T47D (cell line): ENCODE measurements around the gene GPRC5C.

Source experiments
- DNase-seq, 2 experiments: peaks; one replicate each; pipeline versions ENCODE4 v3.0.0 to v3.0.0-alpha.2; 2011 to 2012; ENCODE audit warnings: low read depth in 1 of 2, low spot score in 1 of 2
- JUND ChIP-seq: IDR thresholded peaks from 2 replicates; pipeline ENCODE4 v1.6.1; 2012; ENCODE audit warnings: low read depth
- in situ Hi-C: cut with HindIII; loops from 2 replicates; pipeline ENCODE4 v1.10.0; 2016; ENCODE audit warnings: low sequenced_read_pairs, low pct_unique_long_range_greater_than_20kb

Gene GPRC5C

GRCh38 chr17:74443516-74444296, 11.8 kb downstream of the GPRC5C start:
- in situ Hi-C loops, result no loop called here
- no peak for DNase-seq
- TF ChIP-seq JUND, result no peak

- DNase-seq, result no peak
- no peak for TF ChIP-seq JUND
Measured at GRCh38 chr17:74444406-74444805, 12.5 kb downstream of the GPRC5C start.

GRCh38 chr17:74445158-74445557, 13.3 kb downstream of the GPRC5C start:
- in situ Hi-C loops, result no loop called here
- no peak for DNase-seq
- TF ChIP-seq JUND, result no peak

More at GRCh38 chr17:74444406-74444805, 12.5 kb downstream of the GPRC5C start:
- in situ Hi-C loops, result no loop called here

- DNase-seq, result no peak
- in situ Hi-C loops, result no loop called here
- TF ChIP-seq JUND, result no peak
Measured at GRCh38 chr17:74446551-74447500, 14.9 kb downstream of the GPRC5C start.

- DNase-seq, result no peak
- in situ Hi-C loops, result no loop called here
- no peak for TF ChIP-seq JUND
Measured at GRCh38 chr17:74447628-74448159, 15.8 kb downstream of the GPRC5C start.

- TF ChIP-seq JUND, result no peak
- no peak for DNase-seq
- in situ Hi-C loops, result no loop called here
Measured at GRCh38 chr17:74448756-74449155, 16.9 kb downstream of the GPRC5C start.

- in situ Hi-C loops, result no loop called here
- TF ChIP-seq JUND, result no peak
- no peak for DNase-seq
Measured at GRCh38 chr17:74449306-74449705, 17.4 kb downstream of the GPRC5C start.

GRCh38 chr17:74449773-74450172, 17.9 kb downstream of the GPRC5C start:
- in situ Hi-C loops, result no loop called here
- TF ChIP-seq JUND, result no peak
- DNase-seq, result no peak

- TF ChIP-seq JUND, result no peak
- no peak for DNase-seq
- in situ Hi-C loops, result no loop called here
Measured at GRCh38 chr17:74450231-74450630, 18.3 kb downstream of the GPRC5C start.

GRCh38 chr17:74450925-74451403, 19.1 kb downstream of the GPRC5C start:
- DNase-seq, result no peak
- in situ Hi-C loops, result no loop called here
- no peak for TF ChIP-seq JUND

GRCh38 chr17:74451557-74451956, 19.7 kb downstream of the GPRC5C start:
- DNase-seq, result no peak
- in situ Hi-C loops, result no loop called here
- no peak for TF ChIP-seq JUND

GRCh38 chr17:74452033-74452840, 20.3 kb downstream of the GPRC5C start:
- no peak for TF ChIP-seq JUND
- no peak for DNase-seq
- in situ Hi-C loops, result no loop called here
